ENCODE data around the gene SH3GL1.

Gene SH3GL1

DNA sequence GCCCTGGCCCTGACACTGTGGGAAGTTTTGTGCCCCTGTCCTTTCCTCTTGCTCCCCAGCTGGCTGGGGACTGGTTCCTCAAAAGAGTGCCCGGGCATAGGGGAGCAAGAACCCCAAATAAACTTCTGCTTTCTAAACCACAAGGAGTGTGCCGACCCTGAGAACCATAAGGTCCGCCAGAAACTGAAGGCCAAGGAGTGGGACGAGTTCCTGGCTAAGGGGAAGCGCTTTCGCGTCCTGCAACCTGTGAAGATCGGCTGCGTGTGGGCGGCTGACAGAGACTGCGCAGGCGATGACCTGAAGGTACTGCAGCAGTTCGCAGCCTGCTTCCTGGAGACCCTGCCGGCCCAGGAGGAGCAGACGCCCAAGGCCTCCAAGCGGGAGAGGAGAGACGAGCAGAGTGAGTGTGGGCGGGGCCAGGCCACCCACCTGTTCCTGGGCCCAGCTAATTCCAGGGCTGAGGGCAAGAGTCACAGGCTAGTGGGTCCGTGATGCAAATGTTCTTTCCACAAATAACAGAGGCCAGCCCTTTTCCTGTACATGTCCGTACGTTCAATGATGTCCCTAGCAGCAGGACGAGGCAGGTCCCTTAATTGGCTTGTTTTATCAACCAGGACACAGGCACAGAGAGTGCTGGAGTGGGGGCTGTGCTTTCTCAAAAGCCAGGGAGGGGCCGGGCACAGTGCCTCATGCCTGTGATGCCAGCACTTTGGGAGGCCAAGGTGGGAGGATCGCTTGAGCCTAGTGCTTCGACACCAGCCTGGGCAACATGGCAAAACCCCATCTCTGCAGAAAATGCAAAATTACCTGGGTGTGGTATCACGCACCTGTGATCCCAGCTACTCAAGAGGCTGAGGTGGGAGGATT, 31.7 kb upstream of the SH3GL1 start:
- peak; percentile 80 for DNase-seq

DNA sequence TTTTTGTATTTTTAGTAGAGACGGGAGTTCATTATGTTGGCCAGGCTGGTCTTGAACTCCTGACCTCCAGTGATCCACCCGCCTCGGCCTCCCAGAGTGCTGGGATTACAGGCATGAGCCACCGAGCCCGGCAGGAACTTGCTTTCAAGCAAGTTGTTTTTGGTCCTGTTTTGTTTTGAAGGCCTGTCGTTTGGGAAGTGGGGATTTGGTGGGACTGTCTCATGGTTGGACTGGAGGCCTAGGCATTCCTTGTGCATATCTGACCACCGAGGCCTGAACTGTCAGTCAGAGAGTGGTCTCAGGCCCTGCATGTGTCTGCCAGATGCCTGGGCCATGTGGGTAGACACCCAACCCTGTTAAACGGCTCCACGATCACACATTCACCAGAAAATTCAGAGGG, 30.9 kb upstream of the SH3GL1 start:
- no peak for DNase-seq

DNA sequence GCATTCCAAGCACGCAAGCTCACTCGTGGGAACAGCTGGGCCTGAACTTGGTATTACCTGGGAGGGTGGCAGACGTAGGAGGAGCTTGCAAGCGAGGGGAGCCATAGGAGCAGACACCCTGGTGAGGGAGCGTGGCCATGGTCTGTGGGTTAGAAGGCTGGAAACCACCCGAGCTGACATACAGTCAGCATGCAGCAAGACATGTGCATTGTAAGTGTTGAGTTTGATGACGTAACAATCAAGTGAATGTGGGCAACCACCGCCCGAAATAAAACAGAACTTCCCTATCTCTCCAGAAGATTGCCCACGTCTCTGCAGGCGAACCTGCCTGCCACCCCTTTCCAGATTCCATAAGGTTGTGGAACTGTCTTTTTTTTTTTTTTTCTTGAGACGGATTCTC, 30.4 kb upstream of the SH3GL1 start:
- DNase-seq, result peak; percentile 79

DNA sequence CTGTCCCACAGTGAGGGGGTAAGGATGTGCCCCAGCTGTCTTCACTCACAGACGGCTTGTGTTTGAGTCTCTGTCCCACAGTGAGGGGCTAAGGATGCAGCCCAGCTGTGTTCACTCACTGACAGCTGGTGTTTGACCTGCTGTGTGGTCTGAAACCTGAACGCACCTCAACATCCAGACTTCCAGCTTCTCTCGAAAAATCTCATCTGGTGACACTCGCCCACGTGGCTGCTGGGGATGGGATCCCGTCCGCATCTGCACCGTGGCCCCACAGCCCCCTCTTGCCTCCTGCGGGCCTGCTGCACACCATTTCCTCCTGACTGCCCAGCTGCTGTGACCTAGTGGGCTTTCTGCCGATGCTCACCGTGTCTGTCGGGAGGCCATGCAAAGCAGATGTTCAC, 29.4 kb upstream of the SH3GL1 start:
- no peak for DNase-seq

DNA sequence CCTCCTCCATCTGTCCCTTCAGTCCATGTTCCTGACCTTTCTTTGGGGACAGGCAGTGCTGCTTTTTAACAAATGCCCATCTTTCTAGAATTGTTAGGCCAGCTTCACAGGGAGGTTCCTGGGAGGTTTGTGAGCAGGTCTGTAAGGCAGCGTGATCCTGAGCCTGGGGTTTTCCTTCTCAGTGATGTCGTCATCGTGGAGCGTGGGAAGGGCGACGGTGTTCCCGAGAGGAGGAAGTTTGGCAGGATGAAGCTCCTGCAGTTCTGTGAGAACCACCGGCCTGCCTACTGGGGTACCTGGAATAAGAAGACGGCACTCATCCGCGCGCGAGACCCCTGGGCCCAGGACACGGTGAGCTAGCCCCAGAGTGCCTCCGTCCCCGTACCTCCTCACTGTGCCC, 28.9 kb upstream of the SH3GL1 start:
- DNase-seq, result no peak

DNA sequence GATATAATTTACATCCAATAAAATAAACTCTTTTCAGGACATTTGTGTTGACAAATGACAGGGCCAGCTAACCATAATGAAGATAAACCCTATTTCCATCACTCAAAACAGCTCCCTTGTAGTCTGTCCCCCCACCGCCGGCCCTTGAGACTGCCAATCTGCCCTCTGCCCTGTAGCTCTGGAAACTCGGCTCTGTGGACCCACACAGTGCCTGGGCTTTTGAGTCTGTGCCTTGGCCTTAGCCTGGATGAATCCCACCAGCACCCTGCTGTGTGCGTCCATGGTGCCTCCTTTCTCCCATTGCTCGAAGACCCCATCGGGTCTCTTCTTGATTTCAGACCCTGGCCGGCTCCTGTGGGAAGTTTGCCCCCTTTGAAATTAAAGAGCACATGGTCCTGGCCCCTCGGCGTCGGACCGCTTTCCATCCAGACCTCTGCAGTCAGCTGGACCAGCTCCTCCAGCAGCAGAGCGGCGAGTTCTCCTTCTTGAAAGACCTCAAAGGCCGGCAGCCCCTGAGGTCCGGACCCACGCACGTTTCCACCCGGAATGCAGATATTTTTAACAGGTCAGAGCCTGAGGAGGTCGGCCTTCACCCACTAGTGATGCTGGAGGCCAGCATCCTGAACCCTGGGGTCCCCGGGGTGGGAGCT, 28.1 kb upstream of the SH3GL1 start:
- no peak for DNase-seq

DNA sequence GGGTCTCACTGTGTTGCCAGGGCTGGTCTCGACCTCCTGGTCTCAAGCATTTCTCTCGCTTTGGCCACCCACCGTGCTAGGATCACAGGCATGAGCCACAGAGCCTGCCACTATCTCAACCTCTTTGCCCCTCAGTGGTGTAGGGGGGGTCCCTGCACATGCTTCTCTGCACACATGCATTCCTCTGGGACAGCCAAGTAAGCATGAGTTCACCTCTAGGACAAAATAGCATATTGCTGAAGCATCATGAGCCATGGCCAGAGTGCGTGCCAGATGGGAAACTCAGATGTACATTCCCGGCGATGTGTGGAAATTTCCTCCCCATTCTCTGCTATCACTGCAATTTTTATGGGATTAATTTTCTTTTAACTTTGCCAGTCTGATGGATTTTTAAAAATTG, 25.2 kb upstream of the SH3GL1 start:
- no peak for DNase-seq

DNA sequence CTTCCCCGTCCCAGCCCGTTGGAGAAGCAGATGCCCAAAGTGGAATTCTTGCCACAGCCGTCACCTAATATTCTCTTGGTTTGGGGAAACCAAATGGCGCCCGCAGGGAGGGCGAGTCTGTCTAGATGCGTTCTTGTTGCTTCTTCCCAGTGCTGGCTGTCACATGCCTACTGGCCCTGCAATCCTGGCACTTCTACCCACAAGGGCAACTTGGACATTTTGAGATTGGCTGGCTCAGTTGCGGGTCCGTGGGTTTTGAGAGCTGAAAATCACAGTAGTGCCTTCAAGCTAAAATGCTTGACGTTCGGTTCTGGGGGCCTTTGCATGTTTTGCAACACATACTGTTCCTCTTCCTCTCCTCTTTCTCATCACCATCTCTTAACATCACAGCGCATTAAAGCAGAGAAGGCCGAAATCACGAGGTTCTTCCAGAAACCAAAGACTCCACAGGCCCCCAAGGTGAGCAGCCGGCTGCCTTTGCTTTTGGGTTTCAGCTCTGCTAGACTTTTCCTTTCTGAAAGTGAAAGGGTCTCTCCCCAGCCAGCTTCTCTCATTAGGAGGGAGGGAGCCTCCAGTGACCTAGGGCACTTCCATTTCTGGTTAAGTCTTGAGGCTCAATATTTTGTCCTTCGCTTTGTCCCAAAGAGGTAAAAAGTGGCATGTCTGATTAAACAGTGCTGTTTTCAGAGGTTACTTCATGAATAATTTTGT, 23.2 kb upstream of the SH3GL1 start:
- no peak for DNase-seq

DNA sequence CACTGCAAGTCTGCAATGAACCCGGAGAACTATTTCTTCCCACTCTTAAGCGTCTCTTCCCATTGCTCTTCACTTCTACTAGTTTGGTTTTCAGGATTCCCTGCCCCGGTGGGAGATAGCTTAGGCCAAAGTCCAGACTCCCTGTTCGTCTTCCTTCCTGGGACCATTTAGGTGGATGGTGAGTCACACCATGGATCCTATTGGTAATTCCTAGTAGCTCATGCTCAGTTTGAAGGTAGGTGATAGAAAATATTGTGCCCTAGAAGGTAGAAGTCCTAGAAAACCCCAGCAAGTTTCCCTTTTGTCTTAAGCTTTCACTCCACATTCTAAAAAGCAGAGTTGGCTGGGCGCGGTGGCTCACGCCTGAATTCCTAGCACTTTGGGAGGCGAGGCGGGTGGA, 15.9 kb upstream of the SH3GL1 start:
- DNase-seq, result no peak

DNA sequence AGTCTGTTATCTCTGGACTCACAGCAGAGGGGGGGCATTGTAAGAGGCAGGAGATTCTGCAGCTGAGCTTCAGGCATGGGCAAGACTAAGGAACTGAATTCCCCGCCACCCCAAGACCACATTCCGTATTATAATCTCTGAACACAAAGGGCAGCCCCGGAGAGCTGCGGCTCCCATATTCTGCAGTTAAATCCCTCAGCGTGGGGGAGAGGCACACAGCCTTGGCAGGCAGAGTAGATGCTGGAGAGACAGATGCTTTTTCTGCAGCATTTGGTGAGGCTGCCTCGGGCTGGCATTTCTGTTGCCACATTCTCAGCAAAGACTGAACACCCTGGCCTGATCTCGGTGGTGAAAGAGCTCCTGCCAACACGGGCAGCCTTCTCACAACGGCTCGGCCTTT, 15.0 kb upstream of the SH3GL1 start:
- DNase-seq, result no peak

DNA sequence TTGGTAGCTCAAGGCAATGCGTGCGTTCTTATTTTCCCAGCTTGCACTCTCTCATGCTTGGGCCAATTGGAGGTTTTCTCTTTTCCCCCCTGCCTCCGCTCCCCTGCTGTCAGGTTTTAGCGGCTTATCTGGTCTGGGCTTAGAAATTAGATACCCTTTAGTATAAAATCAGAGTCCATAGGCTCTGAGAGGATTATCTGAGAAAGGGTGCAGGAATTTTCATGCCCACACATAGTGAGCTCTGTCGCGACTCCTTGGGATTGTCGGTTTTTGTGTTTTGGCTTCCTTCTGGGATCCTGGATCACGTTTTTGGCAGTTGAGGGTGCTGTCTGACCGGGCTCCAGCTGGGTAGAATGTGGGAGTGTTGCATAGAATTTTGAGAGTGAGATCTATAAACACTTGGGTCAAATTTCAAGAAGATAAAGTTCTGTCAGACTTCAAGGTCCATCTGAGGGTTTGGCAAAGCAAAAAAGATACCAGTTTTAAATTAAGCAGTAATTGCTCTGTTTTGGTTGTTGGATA, 14.5 kb upstream of the SH3GL1 start:
- no peak for DNase-seq

DNA sequence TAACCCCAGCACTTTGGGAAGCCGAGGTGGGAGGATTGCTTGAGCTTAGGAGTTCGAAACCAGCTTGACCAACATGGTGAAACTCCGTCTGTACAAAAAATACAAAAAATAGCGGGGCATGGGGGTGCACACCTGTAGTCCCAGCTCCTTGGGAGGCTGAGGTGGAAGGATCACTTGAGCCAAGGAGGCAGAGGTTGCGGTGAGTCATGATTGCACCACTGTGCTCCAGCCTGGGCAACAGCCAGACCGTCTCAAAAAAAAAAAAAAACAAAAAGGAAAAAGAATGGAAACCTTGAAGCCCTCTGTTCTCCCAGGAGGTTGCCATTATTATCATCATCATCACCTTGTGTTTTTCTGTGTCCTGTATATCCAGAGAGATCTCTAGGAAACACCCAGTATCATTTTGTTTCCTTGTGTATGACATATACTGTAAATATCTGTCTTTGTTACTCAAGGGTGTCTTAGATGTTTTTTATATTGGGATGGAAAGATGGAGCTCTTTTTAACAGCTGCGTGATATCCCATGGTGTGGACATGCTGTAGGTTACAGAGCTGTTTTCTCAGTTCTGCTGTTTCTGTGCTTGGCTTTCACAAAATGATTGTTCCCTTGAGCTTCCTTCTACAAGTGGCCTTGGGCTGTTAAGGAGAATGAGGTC, 13.9 kb upstream of the SH3GL1 start:
- DNase-seq, result no peak

DNA sequence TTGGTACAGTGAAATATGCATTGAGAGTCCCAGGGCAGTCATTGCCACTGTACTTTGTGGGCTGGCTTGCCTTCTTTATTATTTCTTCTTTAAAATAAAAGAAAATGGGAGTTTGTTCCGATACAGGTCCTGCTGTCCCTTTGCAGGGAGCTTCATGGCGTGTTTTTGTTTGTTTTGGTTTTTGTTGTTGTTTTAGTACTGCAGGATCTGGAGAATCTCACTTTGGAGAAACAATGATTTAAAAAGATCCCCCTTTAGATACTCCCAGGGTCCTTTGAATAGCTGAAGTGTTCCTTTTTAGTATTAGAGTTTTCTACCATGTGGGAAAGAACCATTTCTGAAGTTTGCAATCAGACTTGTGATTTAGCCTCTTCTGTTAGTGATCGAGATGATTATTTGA, 13.2 kb upstream of the SH3GL1 start:
- no peak for DNase-seq

DNA sequence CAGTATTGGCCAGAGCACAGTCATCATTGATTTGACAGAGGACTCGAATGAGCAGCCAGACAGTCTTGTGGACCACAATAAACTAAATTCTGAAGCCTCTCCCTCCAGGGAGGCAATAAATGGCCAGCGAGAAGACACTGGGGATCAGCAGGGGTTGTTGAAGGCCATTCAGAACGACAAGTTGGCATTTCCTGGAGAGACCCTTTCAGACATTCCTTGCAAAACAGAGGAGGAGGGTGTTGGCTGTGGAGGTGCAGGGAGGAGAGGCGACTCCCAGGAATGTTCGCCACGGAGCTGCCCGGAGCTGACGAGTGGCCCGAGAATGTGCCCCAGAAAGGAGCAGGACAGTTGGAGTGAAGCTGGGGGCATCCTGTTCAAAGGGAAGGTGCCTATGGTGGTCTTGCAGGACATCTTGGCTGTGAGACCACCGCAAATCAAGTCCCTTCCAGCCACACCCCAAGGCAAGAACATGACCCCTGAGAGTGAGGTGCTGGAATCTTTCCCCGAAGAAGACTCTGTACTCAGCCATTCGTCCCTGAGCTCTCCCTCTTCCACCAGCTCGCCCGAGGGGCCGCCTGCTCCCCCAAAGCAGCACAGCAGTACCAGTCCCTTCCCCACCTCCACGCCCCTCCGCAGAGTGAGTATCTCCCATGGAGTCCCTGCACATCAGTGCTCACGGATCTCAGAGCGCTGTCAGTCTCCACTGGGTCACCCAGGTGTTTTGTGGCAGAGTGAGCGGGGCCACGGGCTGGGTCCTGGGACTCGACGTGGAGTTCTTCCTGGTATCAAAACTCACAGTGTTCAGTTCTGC, 9.0 kb upstream of the SH3GL1 start:
- no peak for DNase-seq

DNA sequence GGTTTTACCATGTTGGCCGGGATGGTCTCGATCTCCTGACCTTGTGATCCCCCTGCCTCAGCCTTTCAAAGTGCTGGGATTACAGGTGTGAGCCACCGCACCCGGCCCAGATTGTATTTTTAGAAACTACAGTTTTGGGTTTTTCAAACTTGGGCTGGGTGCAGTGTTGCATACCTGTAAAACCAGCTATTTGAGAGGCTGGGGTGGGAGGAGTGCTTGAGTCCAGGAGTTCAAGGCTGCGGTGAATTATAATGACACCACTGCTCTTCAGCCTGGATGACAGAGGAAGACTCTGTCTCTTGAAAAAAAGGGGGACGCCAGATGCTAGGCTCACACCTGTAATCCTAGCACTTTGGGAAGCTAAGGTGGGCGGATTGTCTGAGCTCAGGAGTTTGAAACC, 6.3 kb upstream of the SH3GL1 start:
- DNase-seq, result no peak

DNA sequence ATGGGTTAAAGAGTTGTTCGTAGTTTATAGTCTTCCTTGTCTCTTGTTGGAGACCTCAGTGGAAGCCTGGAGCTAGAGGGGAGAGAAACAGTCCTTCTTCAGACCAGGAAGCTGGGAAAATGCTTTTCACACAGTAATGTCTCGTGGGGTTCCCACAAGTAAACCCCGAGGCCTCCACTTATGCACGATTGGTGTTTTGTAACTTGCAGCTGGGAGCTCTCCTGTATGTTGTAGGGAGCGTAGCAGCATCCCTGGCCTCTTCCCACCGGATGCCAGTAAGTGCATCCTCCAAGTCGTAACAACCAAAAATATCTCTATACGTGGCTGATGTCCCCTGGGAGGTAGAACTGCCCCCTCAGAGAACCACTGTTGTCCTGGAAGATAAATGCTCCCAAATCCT, 5.6 kb upstream of the SH3GL1 start:
- no peak for DNase-seq

DNA sequence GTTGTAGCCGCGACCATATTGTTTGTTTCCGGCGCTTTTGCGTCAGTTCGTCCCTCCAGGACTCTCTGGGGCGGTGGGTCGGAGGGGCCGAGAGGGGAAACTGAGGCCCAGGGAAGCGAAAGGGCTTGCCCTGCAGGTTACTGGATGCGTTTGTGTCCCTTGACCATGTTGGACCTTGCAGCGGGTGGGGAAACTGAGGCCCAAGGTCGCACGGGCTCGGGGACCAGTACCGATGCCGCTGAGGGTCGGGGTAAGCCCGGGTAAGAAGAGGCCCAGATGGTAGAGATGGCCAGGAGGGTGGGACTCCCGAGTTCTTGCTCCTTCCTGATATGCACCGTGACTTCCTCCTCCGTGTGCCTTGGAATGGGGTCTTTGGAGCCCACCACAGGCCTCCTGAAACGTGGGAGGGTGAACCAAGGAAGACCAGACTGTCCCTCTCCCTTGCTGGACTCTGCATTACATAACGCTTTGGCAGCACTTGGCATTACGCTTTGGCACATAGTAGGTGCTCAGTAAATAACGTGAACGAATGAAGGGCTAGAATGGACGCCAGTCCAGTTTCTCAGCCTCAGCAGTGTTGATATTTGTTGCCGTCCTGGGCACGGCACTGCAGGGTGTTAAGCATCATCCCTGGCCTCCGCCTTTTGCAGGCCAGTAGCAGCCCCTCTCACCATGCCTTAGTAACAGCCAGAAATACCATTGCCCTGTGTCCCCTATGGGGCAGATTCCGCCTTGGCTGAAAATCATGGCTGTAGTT, 2.8 kb upstream of the SH3GL1 start:
- DNase-seq, result peak; percentile 48

DNA sequence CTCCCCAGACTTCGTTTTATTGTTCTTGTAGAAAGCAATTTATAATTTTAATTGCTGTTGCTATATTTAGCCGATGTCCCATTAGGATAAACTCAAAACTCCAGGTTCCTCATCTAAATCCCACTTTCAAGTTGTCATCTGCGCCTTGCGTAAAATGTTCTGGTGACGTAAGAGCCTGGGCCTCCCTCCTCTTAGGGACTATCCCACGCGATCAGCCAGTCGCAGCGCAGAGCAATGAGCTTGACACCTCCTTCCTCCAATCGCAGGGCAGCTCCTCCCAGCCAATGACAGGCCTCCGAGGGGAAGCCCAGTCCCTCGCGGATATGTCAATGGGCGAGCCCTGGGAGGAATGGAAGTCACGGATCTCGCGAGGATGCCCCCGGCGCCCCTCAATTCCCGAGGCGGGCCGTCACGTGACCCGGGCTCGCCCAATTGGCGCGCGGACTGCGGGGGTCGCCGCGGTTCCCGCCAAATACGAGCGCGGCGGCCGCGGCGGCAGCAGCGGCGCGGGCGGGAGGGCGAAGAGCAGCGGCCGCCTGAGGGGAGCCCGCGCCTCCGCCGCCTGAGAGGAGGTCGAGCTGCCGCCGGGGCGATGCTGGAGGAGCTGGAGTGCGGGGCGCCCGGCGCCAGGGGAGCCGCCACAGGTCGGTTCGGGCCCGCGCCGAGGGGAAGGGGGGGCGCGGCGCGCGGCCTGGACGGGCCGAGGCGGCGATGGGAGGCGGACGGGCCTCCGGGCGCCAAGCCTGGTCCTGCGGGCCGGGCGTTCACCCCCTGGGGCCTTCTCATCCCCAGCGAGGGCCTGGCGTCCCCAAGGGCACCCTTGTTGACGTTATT, 2.0 kb upstream of the SH3GL1 start, which contains the start of gene CHAF1A:
Gene CHAF1A (plus strand): TSS at position 470 of the 834 bp plus-strand sequence. CDS start 123 bp downstream, at position 593.
- peak; percentile 100 for DNase-seq

DNA sequence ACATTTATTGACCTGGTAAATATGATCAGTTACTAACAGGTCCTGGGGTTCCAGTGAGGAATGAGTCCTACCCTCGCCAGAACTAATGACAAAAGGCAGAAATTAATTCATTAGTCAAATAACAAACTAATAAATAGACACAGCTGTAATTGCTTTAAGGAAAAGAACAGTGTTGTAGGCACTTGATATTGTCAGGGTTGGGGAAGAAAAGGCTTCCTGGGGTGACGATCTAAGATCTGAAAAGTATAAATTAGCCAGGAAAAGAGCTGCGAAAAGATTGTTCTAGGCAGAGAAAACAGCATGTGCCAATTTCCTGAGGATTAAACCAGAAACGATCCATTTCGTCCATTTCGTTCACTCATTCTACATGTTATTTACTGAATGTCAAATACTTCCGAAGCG, 1.4 kb upstream of the SH3GL1 start:
- DNase-seq, result no peak

DNA sequence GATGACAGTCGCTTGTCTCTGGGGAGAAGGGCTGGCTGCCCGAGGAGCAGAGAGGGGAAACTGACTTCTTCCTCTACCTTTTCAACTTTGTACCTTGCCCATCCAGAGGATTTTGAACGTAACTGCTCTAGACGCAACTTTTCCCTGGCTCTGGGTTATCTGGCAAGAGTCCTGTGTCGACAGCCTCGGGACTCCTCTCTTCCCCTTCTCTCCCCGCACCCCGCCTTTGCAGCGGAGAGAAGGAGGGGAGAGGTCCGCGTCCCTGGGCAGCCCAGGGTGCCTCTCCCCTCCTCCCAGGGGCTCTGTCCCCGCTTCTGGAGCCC, 574 bp downstream of the SH3GL1 start:
- DNase-seq, result peak; percentile 68

Data from hematopoietic multipotent progenitor cell treated with erythropoietin and hydrocortisone succinate and interleukin-3 and kit ligand, for 4 days (in vitro differentiated cells).